Effector CD8-positive, alpha-beta T cell (primary cell): ENCODE measurements around the gene NUS1.
"Not testable (repeated sequence)": the region's sequence is repeated elsewhere in the genome, so short reads cannot be mapped to it uniquely, and the experiment has no call there.

Source experiments
- DNase-seq: peaks from one replicate; lab custom pipeline; 2025; lab: John Stamatoyannopoulos, UW

NUS1 gene

DNA sequence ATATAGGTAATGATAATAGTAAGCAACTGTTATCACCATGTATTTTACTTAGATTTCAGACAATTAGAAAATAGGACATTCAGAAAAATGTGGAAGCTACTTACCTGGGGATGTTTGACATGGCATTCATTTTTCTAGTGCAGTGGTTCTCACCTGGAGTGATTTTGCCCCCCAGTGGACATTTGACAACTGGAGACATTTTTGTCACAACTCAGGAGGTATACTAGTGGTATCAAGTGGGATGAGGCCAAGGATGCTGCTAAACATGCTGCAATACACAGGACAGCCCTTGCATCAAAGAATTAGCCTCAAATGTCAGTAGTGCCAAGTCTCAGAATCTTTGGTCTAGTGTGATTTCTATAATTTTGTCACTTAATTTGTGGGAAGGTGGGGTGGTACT, 36.1 kb downstream of the NUS1 start:
- no peak for DNase-seq

DNA sequence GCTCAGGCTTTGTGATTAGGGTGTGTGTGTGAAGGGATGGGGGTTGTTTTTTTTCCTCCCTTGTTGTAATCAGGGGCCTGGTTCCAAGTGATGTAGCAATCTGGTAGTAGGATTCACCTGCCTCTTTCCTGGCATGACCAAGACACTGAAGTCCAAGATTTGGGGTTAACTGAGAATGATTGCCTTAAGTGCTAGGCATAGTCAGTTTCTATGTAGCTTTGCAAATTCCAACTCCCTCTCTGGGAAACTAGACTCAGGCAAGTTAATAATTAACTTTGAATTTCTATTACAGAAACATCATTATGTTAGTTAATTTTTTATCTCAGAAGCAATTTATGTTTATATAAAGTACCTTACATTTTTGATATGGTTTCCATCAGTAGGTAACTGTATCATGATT, 43.6 kb downstream of the NUS1 start:
- no peak for DNase-seq

GRCh38 chr6:117721520-117721919, 46.3 kb downstream of the NUS1 start:
- not testable (repeated sequence) for DNase-seq

DNA sequence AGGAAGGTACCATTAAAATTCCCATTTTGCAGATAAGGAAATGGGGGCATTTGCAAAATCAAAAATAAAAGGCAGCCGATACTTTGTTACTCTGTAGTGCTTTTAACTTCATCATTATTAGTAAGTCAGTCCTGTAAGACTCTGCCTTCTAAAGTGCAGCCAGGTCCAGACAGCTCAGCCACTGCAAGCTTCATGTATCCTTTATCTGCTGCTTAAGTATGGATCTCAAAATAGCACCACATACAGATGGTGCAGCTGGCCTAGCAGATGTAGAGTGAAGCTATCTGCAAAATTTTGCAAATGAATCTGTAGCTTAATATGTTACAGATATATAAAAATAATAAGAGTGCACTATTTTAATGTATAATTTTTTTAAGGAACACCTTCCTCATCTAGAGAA, 53.4 kb downstream of the NUS1 start:
- DNase-seq, result no peak

- DNase-seq, result no peak
Observed at GRCh38 chr6:117729613-117730012, 54.3 kb downstream of the NUS1 start.

GRCh38 chr6:117733341-117733740, 58.1 kb downstream of the NUS1 start:
- no peak for DNase-seq

- DNase-seq, result no peak
Observed at GRCh38 chr6:117739869-117740268, 64.6 kb downstream of the NUS1 start.

DNA sequence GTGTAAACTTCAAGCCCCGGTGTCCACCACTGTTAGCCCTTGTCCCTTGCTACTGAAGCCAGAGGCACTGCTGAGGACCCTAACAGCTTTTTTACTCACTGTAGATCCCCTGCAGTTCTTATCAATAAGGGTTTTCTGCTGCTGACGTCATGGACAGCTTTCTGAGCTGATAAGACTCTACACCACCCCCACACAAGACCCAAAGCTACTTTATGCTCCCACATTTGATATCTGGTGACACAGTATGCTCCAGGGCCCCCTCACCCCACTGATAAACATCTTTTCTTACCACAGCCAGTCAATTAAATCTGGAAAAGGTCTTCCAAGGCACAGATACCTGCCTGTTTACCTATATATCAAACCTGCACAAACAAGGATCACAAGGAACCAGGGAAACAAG, 65.3 kb downstream of the NUS1 start:
- no peak for DNase-seq

DNA sequence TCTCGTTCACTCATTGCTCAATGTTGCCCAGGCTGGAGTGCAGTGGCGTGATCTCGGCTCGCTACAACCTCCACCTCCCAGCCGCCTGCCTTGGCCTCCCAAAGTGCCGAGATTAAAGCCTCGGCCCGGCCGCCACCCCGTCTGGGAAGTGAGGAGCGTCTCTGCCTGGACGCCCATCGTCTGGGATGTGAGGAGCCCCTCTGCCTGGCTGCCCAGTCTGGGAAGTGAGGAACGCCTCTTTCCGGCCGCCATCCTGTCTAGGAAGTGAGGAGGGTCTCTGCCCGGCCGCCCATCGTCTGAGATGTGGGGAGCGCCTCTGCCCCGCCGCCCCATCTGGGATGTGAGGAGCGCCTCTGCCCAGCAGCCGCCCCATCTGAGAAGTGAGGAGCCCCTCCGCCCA, 75.4 kb downstream of the NUS1 start:
- not testable (repeated sequence) for DNase-seq
